Islet precursor cell (in vitro differentiated cells): ENCODE data around the gene HOMER1.

Experiments
- DNase-seq: peaks from one replicate; pipeline ENCODE4 v3.0.0-alpha.2; 2018

The HOMER1 gene

GRCh38 chr5:79513704-79514390, at the start of gene HOMER1:
Gene HOMER1, minus strand, starts transcription at chr5:79514134. Its CDS starts 1,360 bp downstream, at chr5:79512774.
- DNase-seq: peak; percentile 93

GRCh38 chr5:79563247-79563590, 49.3 kb upstream of the HOMER1 start:
- no peak for DNase-seq

- no peak for DNase-seq
Measured at GRCh38 chr5:79562351-79563246, 48.7 kb upstream of the HOMER1 start.

GRCh38 chr5:79561525-79561893, 47.6 kb upstream of the HOMER1 start:
- DNase-seq: no peak

GRCh38 chr5:79560771-79561524, 47.0 kb upstream of the HOMER1 start:
- DNase-seq: no peak

GRCh38 chr5:79555418-79555817, 41.5 kb upstream of the HOMER1 start:
- no peak for DNase-seq

- no peak for DNase-seq
Measured at GRCh38 chr5:79552984-79553383, 39.0 kb upstream of the HOMER1 start.

- no peak for DNase-seq
Measured at GRCh38 chr5:79547982-79548381, 34.0 kb upstream of the HOMER1 start.

GRCh38 chr5:79547429-79547822, 33.5 kb upstream of the HOMER1 start:
- peak; percentile 59 for DNase-seq

GRCh38 chr5:79546782-79547428, 33.0 kb upstream of the HOMER1 start:
- no peak for DNase-seq

- DNase-seq: no peak
Measured at GRCh38 chr5:79544131-79544530, 30.2 kb upstream of the HOMER1 start.

GRCh38 chr5:79540939-79541338, 27.0 kb upstream of the HOMER1 start:
- DNase-seq: no peak

GRCh38 chr5:79536193-79536906, 22.4 kb upstream of the HOMER1 start:
- DNase-seq: no peak

GRCh38 chr5:79535477-79536192, 21.7 kb upstream of the HOMER1 start:
- DNase-seq: no peak

- DNase-seq: no peak
Measured at GRCh38 chr5:79529110-79529509, 15.2 kb upstream of the HOMER1 start.

- DNase-seq: no peak
Measured at GRCh38 chr5:79527431-79527830, 13.5 kb upstream of the HOMER1 start.

- DNase-seq: no peak
Measured at GRCh38 chr5:79526928-79527327, 13.0 kb upstream of the HOMER1 start.

GRCh38 chr5:79526493-79526892, 12.6 kb upstream of the HOMER1 start:
- DNase-seq: no peak

- no peak for DNase-seq
Measured at GRCh38 chr5:79521156-79521555, 7.2 kb upstream of the HOMER1 start.

GRCh38 chr5:79518718-79519117, 4.8 kb upstream of the HOMER1 start:
- no peak for DNase-seq

GRCh38 chr5:79517601-79518000, 3.7 kb upstream of the HOMER1 start:
- no peak for DNase-seq

- DNase-seq: no peak
Measured at GRCh38 chr5:79516986-79517385, 3.1 kb upstream of the HOMER1 start.
